HEK293 (cell line): Measurements from ENCODE around the gene MXRA8.
A peak's percentile ranks its signal among the peaks of the same experiment; 100 is the strongest.

Experiments
- BCL11A ChIP-seq: fragments of 450-650 bp; formaldehyde crosslinking; IDR thresholded peaks from 2 replicates; pipeline ENCODE4 v1.5.1; 2016; ENCODE audit warnings: low read depth, missing biosample characterization, missing genetic modification characterization
- KLF16 ChIP-seq: fragments of 450-650 bp; formaldehyde crosslinking; IDR thresholded peaks from 2 replicates; pipeline ENCODE4 v1.5.1; 2017; ENCODE audit warnings: missing biosample characterization, missing genetic modification characterization
- KLF7 ChIP-seq: fragments of 450-650 bp; formaldehyde crosslinking; IDR thresholded peaks from 2 replicates; pipeline ENCODE4 v1.5.1; 2016; ENCODE audit warnings: missing biosample characterization, missing genetic modification characterization, borderline replicate concordance
- SCRT2 ChIP-seq: fragments of 450-650 bp; formaldehyde crosslinking; IDR thresholded peaks from 2 replicates; pipeline ENCODE4 v1.5.1; 2016; ENCODE audit warnings: missing biosample characterization, missing genetic modification characterization
- SP2 ChIP-seq: fragments of 450-650 bp; formaldehyde crosslinking; IDR thresholded peaks from 2 replicates; pipeline ENCODE4 v1.5.1; 2016; ENCODE audit warnings: missing biosample characterization, missing genetic modification characterization
- SP7 ChIP-seq: fragments of 450-650 bp; formaldehyde crosslinking; IDR thresholded peaks from 2 replicates; pipeline ENCODE4 v1.5.1; 2016; ENCODE audit warnings: missing biosample characterization, missing genetic modification characterization
- YY2 ChIP-seq: fragments of 450-650 bp; formaldehyde crosslinking; IDR thresholded peaks from 2 replicates; pipeline ENCODE4 v1.5.1; 2016; ENCODE audit warnings: missing biosample characterization, missing genetic modification characterization
- ZBTB17 ChIP-seq: fragments of 450-650 bp; formaldehyde crosslinking; IDR thresholded peaks from 2 replicates; pipeline ENCODE4 v1.5.1; 2016; ENCODE audit warnings: missing biosample characterization, missing genetic modification characterization
- ZBTB20 ChIP-seq: fragments of 450-650 bp; formaldehyde crosslinking; IDR thresholded peaks from 2 replicates; pipeline ENCODE4 v1.5.1; 2016; ENCODE audit warnings: missing biosample characterization, missing genetic modification characterization
- ZBTB21 ChIP-seq: fragments of 450-650 bp; formaldehyde crosslinking; IDR thresholded peaks from 2 replicates; pipeline ENCODE4 v1.5.1; 2017; ENCODE audit warnings: missing biosample characterization, missing genetic modification characterization
- ZBTB8A ChIP-seq: fragments of 450-650 bp; formaldehyde crosslinking; IDR thresholded peaks from 2 replicates; pipeline ENCODE4 v1.5.1; 2016; ENCODE audit warnings: missing biosample characterization, missing genetic modification characterization
- ZFHX2 ChIP-seq: fragments of 450-650 bp; formaldehyde crosslinking; conservative IDR thresholded peaks from 2 replicates; pipeline ENCODE4 v1.5.1; 2016; ENCODE audit warnings: missing biosample characterization, missing genetic modification characterization
- ZNF133 ChIP-seq: fragments of 450-650 bp; formaldehyde crosslinking; IDR thresholded peaks from 2 replicates; pipeline ENCODE4 v1.5.1; 2016; ENCODE audit warnings: missing biosample characterization, missing genetic modification characterization
- ZNF146 ChIP-seq: fragments of 450-650 bp; formaldehyde crosslinking; IDR thresholded peaks from 2 replicates; pipeline ENCODE4 v1.5.1; 2016; ENCODE audit warnings: missing biosample characterization, missing genetic modification characterization
- ZNF221 ChIP-seq: fragments of 450-650 bp; formaldehyde crosslinking; IDR thresholded peaks from 2 replicates; pipeline ENCODE4 v1.5.1; 2017; ENCODE audit warnings: missing biosample characterization, missing genetic modification characterization, borderline replicate concordance
- ZNF354C ChIP-seq: fragments of 450-650 bp; formaldehyde crosslinking; IDR thresholded peaks from 2 replicates; pipeline ENCODE4 v1.5.1; 2016; ENCODE audit warnings: missing biosample characterization, missing genetic modification characterization, low read depth, borderline replicate concordance
- ZNF366 ChIP-seq: fragments of 450-650 bp; formaldehyde crosslinking; conservative IDR thresholded peaks from 2 replicates; pipeline ENCODE4 v1.5.1; 2016; ENCODE audit warnings: missing biosample characterization, missing genetic modification characterization
- ZNF426 ChIP-seq: fragments of 450-650 bp; formaldehyde crosslinking; IDR thresholded peaks from 2 replicates; pipeline ENCODE4 v1.5.1; 2017; ENCODE audit warnings: missing biosample characterization, missing genetic modification characterization, mild to moderate bottlenecking, inconsistent platforms, moderate library complexity
- ZNF530 ChIP-seq: fragments of 450-650 bp; formaldehyde crosslinking; IDR thresholded peaks from 2 replicates; pipeline ENCODE4 v1.5.1; 2016; ENCODE audit warnings: low read depth, missing biosample characterization, missing genetic modification characterization
- ZNF548 ChIP-seq: fragments of 450-650 bp; formaldehyde crosslinking; IDR thresholded peaks from 2 replicates; pipeline ENCODE4 v1.5.1; 2016; ENCODE audit warnings: missing biosample characterization, missing genetic modification characterization
- ZNF660 ChIP-seq: fragments of 450-650 bp; IDR thresholded peaks from 2 replicates; pipeline ENCODE4 v1.5.1; 2018; ENCODE audit warnings: missing biosample characterization, mild to moderate bottlenecking, missing genetic modification characterization
- ZNF792 ChIP-seq: fragments of 450-650 bp; formaldehyde crosslinking; IDR thresholded peaks from 2 replicates; pipeline ENCODE4 v1.5.1; 2016; ENCODE audit warnings: missing biosample characterization, missing genetic modification characterization
- ZNF830 ChIP-seq: fragments of 450-650 bp; IDR thresholded peaks from 2 replicates; pipeline ENCODE4 v1.5.0; 2018; ENCODE audit warnings: missing biosample characterization, missing genetic modification characterization, low read depth, mild to moderate bottlenecking, moderate library complexity
- ZXDB ChIP-seq: fragments of 450-650 bp; formaldehyde crosslinking; IDR thresholded peaks from 2 replicates; pipeline ENCODE4 v1.5.1; 2016; ENCODE audit warnings: missing biosample characterization, missing genetic modification characterization
- TF ChIP-seq, protein P1 (sequence below): fragments of 450-650 bp; formaldehyde crosslinking; IDR thresholded peaks from 2 replicates; pipeline ENCODE4 v1.5.0; 2017; ENCODE audit warnings: missing biosample characterization, missing genetic modification characterization, borderline replicate concordance
- TF ChIP-seq, protein P2 (sequence below): fragments of 450-650 bp; formaldehyde crosslinking; IDR thresholded peaks from 2 replicates; pipeline ENCODE4 v1.5.1; 2017; ENCODE audit warnings: missing biosample characterization, missing genetic modification characterization
- TF ChIP-seq, protein P3 (sequence below): fragments of 450-650 bp; formaldehyde crosslinking; IDR thresholded peaks from 2 replicates; pipeline ENCODE4 v1.5.1; 2016; ENCODE audit warnings: missing biosample characterization, missing genetic modification characterization, borderline replicate concordance
- TF ChIP-seq, protein P4 (sequence below): fragments of 450-650 bp; formaldehyde crosslinking; IDR thresholded peaks from 2 replicates; pipeline ENCODE4 v1.5.1; 2016; ENCODE audit warnings: missing biosample characterization, missing genetic modification characterization
- TF ChIP-seq, protein P5 (sequence below): fragments of 450-650 bp; IDR thresholded peaks from 2 replicates; pipeline ENCODE4 v1.5.1; 2018; ENCODE audit warnings: missing biosample characterization, missing genetic modification characterization
- TF ChIP-seq, protein P6 (sequence below): fragments of 450-650 bp; formaldehyde crosslinking; IDR thresholded peaks from 2 replicates; pipeline ENCODE4 v1.5.1; 2017; ENCODE audit warnings: missing biosample characterization, missing genetic modification characterization

The MXRA8 gene

DNA sequence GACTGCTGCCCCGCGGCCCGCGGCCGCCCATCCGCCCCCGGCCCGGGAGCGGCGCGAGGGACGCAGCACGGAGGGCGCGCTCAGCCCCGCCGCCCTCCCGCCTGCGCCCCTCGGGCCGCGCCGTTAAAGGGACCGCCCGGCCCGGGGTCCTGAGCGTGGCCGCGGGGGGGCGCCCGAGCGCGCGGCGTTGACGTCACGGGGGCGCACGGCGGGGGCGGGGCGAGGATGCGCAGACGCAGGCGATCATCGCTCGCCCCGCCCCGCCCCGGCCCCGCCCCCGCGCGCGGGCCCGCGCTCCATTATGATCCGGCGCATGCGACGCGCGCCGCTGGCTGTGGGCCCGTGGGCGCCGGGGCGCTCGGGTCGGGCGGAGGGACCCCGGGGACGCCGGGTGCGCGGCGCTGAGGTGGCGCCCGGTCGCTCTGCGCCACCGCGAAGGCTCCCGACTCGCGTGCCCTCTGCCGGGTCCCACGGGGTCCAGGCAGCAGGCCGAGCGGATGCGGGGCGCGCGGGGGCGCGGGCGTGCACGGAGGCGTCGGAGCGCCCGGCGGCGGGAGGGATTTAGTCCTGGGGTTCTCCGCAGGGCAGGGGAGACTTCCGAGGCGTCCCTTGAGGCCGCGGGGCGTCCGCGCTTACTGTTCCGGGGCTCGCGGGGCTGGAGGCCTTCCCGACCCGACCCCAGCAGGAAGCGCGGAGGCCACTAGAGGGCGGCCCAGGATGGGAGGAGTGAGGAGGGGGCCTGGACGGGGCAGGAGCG is 8.9 kb downstream of the MXRA8 start, which contains the start of gene DVL1 (continued):
- TF ChIP-seq SP2 (tag by site-specific recombination) (no peak), ZNF830 (tag by site-specific recombination) (no peak), ZNF221 (tag by site-specific recombination) (no peak), ZBTB8A (tag by site-specific recombination) (peak; percentile 85), ZNF792 (tag by site-specific recombination) (no peak), ZNF146 (tag by site-specific recombination) (no peak), ZFHX2 (tag by site-specific recombination) (peak; percentile 41), ZNF133 (no peak), ZNF366 (tag by site-specific recombination) (no peak), ZNF354C (tag by site-specific recombination) (no peak), SP7 (tag by site-specific recombination) (no peak), ZNF548 (tag by site-specific recombination) (no peak), ZBTB21 (tag by site-specific recombination) (no peak), SCRT2 (tag by site-specific recombination) (no peak), ZBTB17 (no peak), ZNF660 (tag by site-specific recombination) (no peak), ZBTB20 (tag by site-specific recombination) (peak; percentile 35; the same call in 1 of the 2 replicates), ZXDB (tag by site-specific recombination) (no peak), BCL11A (tag by site-specific recombination) (no peak), KLF7 (tag by site-specific recombination) (no peak), KLF16 (tag by site-specific recombination) (no peak), ZNF530 (tag by site-specific recombination) (no peak), ZNF426 (tag by site-specific recombination) (no peak), YY2 (tag by site-specific recombination) (no peak)
- TF ChIP-seq, protein P1, sequence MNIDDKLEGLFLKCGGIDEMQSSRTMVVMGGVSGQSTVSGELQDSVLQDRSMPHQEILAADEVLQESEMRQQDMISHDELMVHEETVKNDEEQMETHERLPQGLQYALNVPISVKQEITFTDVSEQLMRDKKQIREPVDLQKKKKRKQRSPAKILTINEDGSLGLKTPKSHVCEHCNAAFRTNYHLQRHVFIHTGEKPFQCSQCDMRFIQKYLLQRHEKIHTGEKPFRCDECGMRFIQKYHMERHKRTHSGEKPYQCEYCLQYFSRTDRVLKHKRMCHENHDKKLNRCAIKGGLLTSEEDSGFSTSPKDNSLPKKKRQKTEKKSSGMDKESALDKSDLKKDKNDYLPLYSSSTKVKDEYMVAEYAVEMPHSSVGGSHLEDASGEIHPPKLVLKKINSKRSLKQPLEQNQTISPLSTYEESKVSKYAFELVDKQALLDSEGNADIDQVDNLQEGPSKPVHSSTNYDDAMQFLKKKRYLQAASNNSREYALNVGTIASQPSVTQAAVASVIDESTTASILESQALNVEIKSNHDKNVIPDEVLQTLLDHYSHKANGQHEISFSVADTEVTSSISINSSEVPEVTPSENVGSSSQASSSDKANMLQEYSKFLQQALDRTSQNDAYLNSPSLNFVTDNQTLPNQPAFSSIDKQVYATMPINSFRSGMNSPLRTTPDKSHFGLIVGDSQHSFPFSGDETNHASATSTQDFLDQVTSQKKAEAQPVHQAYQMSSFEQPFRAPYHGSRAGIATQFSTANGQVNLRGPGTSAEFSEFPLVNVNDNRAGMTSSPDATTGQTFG (tag by site-specific recombination): no peak
- TF ChIP-seq, protein P2, sequence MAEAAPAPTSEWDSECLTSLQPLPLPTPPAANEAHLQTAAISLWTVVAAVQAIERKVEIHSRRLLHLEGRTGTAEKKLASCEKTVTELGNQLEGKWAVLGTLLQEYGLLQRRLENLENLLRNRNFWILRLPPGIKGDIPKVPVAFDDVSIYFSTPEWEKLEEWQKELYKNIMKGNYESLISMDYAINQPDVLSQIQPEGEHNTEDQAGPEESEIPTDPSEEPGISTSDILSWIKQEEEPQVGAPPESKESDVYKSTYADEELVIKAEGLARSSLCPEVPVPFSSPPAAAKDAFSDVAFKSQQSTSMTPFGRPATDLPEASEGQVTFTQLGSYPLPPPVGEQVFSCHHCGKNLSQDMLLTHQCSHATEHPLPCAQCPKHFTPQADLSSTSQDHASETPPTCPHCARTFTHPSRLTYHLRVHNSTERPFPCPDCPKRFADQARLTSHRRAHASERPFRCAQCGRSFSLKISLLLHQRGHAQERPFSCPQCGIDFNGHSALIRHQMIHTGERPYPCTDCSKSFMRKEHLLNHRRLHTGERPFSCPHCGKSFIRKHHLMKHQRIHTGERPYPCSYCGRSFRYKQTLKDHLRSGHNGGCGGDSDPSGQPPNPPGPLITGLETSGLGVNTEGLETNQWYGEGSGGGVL (tag by site-specific recombination): peak; percentile 48; the same call in 1 of the 2 replicates
- TF ChIP-seq, protein P3, sequence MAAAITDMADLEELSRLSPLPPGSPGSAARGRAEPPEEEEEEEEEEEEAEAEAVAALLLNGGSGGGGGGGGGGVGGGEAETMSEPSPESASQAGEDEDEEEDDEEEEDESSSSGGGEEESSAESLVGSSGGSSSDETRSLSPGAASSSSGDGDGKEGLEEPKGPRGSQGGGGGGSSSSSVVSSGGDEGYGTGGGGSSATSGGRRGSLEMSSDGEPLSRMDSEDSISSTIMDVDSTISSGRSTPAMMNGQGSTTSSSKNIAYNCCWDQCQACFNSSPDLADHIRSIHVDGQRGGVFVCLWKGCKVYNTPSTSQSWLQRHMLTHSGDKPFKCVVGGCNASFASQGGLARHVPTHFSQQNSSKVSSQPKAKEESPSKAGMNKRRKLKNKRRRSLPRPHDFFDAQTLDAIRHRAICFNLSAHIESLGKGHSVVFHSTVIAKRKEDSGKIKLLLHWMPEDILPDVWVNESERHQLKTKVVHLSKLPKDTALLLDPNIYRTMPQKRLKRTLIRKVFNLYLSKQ (tag by site-specific recombination): no peak
- TF ChIP-seq, protein P4, sequence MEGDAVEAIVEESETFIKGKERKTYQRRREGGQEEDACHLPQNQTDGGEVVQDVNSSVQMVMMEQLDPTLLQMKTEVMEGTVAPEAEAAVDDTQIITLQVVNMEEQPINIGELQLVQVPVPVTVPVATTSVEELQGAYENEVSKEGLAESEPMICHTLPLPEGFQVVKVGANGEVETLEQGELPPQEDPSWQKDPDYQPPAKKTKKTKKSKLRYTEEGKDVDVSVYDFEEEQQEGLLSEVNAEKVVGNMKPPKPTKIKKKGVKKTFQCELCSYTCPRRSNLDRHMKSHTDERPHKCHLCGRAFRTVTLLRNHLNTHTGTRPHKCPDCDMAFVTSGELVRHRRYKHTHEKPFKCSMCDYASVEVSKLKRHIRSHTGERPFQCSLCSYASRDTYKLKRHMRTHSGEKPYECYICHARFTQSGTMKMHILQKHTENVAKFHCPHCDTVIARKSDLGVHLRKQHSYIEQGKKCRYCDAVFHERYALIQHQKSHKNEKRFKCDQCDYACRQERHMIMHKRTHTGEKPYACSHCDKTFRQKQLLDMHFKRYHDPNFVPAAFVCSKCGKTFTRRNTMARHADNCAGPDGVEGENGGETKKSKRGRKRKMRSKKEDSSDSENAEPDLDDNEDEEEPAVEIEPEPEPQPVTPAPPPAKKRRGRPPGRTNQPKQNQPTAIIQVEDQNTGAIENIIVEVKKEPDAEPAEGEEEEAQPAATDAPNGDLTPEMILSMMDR (tag by site-specific recombination): peak; percentile 55
- TF ChIP-seq, protein P5, sequence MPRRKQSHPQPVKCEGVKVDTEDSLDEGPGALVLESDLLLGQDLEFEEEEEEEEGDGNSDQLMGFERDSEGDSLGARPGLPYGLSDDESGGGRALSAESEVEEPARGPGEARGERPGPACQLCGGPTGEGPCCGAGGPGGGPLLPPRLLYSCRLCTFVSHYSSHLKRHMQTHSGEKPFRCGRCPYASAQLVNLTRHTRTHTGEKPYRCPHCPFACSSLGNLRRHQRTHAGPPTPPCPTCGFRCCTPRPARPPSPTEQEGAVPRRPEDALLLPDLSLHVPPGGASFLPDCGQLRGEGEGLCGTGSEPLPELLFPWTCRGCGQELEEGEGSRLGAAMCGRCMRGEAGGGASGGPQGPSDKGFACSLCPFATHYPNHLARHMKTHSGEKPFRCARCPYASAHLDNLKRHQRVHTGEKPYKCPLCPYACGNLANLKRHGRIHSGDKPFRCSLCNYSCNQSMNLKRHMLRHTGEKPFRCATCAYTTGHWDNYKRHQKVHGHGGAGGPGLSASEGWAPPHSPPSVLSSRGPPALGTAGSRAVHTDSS: no peak; the same call in 1 of the 2 replicates
- TF ChIP-seq, protein P6, sequence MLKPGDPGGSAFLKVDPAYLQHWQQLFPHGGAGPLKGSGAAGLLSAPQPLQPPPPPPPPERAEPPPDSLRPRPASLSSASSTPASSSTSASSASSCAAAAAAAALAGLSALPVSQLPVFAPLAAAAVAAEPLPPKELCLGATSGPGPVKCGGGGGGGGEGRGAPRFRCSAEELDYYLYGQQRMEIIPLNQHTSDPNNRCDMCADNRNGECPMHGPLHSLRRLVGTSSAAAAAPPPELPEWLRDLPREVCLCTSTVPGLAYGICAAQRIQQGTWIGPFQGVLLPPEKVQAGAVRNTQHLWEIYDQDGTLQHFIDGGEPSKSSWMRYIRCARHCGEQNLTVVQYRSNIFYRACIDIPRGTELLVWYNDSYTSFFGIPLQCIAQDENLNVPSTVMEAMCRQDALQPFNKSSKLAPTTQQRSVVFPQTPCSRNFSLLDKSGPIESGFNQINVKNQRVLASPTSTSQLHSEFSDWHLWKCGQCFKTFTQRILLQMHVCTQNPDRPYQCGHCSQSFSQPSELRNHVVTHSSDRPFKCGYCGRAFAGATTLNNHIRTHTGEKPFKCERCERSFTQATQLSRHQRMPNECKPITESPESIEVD (tag by site-specific recombination): no peak
